ENCODE data around the gene C4orf36. TPM values are rescaled to one million over a fixed set of nuclear protein-coding genes. Genes with fewer than 3 reads are reported as not detected.

C4orf36 gene
- total and polyA plus RNA-seq, 11 donors: 0.36 to 2.4 (median 1.2) TPM; not detected in 3

DNA sequence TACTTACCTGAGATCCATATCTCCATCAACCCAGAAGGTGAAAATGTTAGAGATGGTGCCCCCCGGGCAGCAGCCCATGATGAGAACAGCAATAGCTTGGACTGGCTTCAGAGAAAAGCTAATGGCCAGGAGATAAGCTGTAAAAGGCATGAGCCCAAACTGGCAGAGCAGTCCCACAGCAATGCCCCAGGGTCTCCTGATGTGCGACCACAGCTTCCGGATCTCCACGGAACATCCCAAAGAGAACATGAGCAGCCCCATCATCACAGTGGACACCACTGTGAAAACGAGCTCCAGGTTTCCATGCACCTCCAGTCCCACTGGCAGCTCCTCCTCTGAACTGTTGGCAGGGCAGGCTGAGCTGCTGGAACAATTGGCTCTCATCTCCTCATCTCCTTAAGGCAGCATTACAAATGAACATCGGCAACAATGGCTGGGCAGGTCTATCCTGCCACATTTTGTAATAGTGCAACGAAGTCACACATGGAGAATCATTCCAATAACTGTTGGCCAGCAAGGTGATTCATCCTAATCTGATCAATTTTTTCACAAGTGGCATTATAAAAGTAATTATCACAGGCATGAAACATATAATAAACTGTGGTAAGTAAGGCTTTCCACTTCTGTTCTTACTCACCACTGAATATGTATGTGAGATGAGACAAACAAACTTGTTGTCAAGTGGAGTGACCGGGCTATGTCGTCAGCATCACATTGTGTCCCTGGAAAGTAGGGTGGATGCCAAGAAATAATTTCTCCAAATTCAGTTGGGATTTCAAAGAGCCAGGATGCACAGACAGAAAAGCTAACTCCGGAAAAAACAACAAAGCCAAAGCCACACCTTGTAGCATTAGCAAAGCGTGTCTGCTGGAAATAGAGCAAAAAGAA is 43.2 kb downstream of the C4orf36 start, which contains the start of gene SLC10A6:
SLC10A6 (minus strand) TSS at position 653 of the 888 bp plus-strand sequence; CDS start at position 384, 269 bp downstream.
- H3K4me1 ChIP-seq: peaks cover 0 to 28% (median 11%) of the 10 kb centered on the region in 12 donors
- WGBS, 4 donors: 53 to 64% (median 55%) methylated on average over 10 to 11 of the region's 11 CpGs
- TF ChIP-seq POLR2A (IDR thresholded peaks at IDR 0.05): no peak
- TF ChIP-seq, protein P1, sequence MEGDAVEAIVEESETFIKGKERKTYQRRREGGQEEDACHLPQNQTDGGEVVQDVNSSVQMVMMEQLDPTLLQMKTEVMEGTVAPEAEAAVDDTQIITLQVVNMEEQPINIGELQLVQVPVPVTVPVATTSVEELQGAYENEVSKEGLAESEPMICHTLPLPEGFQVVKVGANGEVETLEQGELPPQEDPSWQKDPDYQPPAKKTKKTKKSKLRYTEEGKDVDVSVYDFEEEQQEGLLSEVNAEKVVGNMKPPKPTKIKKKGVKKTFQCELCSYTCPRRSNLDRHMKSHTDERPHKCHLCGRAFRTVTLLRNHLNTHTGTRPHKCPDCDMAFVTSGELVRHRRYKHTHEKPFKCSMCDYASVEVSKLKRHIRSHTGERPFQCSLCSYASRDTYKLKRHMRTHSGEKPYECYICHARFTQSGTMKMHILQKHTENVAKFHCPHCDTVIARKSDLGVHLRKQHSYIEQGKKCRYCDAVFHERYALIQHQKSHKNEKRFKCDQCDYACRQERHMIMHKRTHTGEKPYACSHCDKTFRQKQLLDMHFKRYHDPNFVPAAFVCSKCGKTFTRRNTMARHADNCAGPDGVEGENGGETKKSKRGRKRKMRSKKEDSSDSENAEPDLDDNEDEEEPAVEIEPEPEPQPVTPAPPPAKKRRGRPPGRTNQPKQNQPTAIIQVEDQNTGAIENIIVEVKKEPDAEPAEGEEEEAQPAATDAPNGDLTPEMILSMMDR (IDR thresholded peaks at IDR 0.05): no peak
- H3K36me3 ChIP-seq: no peaks in the 10 kb centered on the region
- H3K27ac ChIP-seq: peak within 1 kb of the TSS in 11 of 12 donors; percentile 18 to 78 (median 41)
- intact Hi-C loops (cut with DNase I): no loop called here
- H3K27me3 ChIP-seq: no peaks in the 10 kb centered on the region
- no peaks in the 10 kb centered on the region for H3K9me3 ChIP-seq
- peak in 1 of 5 donors; percentile 21 for DNase-seq
- peak within 1 kb of the TSS in 7 of 12 donors; percentile 2 to 48 (median 31) for H3K4me3 ChIP-seq
- peak; percentile 44 to 79 (median 66) for ATAC-seq

DNA sequence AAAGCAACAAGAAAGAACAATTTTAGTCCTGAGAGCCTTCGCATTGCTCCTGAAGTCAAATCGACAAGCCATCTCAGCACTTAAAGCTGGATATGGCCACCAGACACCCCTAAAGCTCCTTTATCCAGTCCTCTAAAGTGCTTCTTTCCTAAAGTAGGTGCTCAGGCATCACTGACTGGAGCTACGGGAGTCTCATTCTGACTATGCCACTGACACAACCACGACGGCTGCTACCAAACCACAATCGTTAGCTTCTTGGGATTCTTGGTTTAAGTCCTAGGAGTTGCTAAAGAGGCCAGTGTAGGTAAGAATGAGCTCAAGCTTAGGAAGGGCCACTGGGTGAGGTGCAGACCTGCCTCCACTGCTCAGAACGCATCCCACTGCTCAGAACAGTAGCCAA is 44.1 kb downstream of the C4orf36 start:
- no peak for ATAC-seq
- H3K27me3 ChIP-seq: no peaks in the 10 kb centered on the region
- intact Hi-C loops (cut with DNase I): no loop called here
- TF ChIP-seq, protein P1 (IDR thresholded peaks at IDR 0.05): no peak
- TF ChIP-seq POLR2A (IDR thresholded peaks at IDR 0.05): no peak
- H3K27ac ChIP-seq: peak overlapping the region in 9 of 12 donors; percentile 34 to 78 (median 44)
- peaks cover 0 to 28% (median 11%) of the 10 kb centered on the region in 12 donors for H3K4me1 ChIP-seq
- H3K36me3 ChIP-seq: no peaks in the 10 kb centered on the region
- H3K4me3 ChIP-seq: peak overlapping the region in 6 of 12 donors; percentile 1 to 48 (median 32)
- WGBS, 4 donors: 67 to 73% (median 67%) methylated on average over 7 of the region's 7 CpGs
- DNase-seq: no peak
- H3K9me3 ChIP-seq: no peaks in the 10 kb centered on the region

DNA sequence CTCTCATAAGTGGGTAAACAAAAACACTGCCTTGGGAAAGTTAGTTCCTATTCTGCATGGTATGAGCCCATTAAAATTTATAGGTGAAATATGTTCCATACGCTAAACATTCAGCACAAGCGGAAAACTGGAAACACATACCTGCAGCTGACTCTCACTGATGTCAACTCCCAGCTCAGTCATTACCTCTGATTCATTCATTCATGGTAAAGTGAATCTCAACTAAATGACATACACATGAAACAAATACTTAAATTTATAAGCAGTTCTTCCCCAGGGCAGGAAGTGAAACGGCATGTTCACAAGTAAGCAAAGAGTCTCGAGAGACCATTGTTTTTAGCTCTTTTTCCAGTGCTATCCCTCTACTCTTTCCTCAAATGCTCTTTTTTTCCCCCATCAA is 44.7 kb downstream of the C4orf36 start:
- intact Hi-C loops (cut with DNase I): no loop called here
- TF ChIP-seq, protein P1 (IDR thresholded peaks at IDR 0.05): no peak
- no peak for TF ChIP-seq POLR2A (IDR thresholded peaks at IDR 0.05)
- H3K36me3 ChIP-seq: no peaks in the 10 kb centered on the region
- no peaks in the 10 kb centered on the region for H3K9me3 ChIP-seq
- WGBS, 4 donors: 69 to 77% (median 73%) methylated on average over 4 of the region's 4 CpGs
- H3K4me3 ChIP-seq: peak overlapping the region in 4 of 12 donors; percentile 1 to 39 (median 32)
- H3K4me1 ChIP-seq: peaks cover 0 to 28% (median 11%) of the 10 kb centered on the region in 12 donors
- peak overlapping the region in 3 of 12 donors; percentile 44 to 78 (median 54) for H3K27ac ChIP-seq
- ATAC-seq: no peak
- H3K27me3 ChIP-seq: no peaks in the 10 kb centered on the region
- no peak for DNase-seq

DNA sequence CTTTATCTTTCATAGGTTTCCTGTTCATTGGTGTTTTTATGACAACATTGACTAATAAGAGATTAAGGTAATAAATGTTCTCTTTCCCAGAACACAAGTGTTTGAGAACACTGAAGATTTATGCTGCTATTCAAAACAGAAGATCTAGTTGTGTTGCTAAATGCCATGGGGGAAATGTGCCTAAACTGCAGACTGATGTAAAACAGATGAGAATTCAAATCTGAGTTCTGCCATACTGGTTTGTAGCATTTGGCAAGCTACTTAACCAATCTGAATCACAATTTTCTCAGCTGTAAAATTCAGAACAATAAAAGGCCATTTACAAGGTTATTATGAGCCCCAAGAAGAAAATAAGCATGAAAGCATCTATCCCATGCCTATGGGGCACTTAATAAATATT is 45.3 kb downstream of the C4orf36 start:
- H3K36me3 ChIP-seq: no peaks in the 10 kb centered on the region
- peak overlapping the region in 1 of 12 donors; percentile 78 for H3K27ac ChIP-seq
- H3K27me3 ChIP-seq: no peaks in the 10 kb centered on the region
- TF ChIP-seq POLR2A (IDR thresholded peaks at IDR 0.05): no peak
- TF ChIP-seq, protein P1 (IDR thresholded peaks at IDR 0.05): no peak
- peak in 1 of 4 donors; percentile 33 for ATAC-seq
- intact Hi-C loops (cut with DNase I): no loop called here
- no peaks in the 10 kb centered on the region for H3K9me3 ChIP-seq
- H3K4me1 ChIP-seq: peaks cover 0 to 28% (median 11%) of the 10 kb centered on the region in 12 donors
- DNase-seq: no peak
- H3K4me3 ChIP-seq: peak overlapping the region in 1 of 12 donors; percentile 39
